HG03280 (cell line): ENCODE measurements around the gene R3HDM4.
"Not testable (repeated sequence)": the region's sequence is repeated elsewhere in the genome, so short reads cannot be mapped to it uniquely, and the experiment has no call there.

ENCODE experiments used
- ATAC-seq: cut with Tn5 transposase; IDR thresholded peaks from one replicate; pipeline ENCODE4 v1.9.1; 2021; ENCODE audit warnings: mild to moderate bottlenecking, moderate library complexity; ENCODE audit not compliant: unreplicated experiment

R3HDM4 gene

GRCh38 chr19:913080-913748 is at the start of gene R3HDM4:
Gene R3HDM4 (minus strand): TSS chr19:913219. CDS start chr19:913157, 62 bp downstream.
- peak; percentile 60 for ATAC-seq

- no peak for ATAC-seq
These were observed 49.0 kb upstream of the R3HDM4 start for GRCh38 chr19:961866-962620.

- ATAC-seq: no peak
These were observed 47.6 kb upstream of the R3HDM4 start for GRCh38 chr19:960601-960938.

DNA sequence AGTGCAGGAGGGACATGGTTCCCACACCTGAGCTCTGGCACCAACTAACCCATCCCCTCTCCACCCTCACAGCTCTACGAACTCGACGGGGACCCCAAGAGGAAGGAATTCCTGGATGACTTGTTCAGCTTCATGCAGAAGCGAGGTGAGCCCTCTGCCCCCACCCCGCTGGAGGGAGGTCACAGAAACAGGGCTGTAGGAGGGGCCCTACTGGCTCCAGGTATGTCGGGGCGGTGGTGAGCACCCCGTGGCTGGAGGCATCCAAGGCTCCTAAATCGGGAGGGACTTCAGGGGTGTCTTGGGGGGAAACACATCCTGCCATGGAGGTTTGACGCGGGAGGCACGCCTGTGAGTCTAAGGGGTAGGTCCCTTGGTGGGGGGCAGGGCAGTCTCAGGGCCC is 47.0 kb upstream of the R3HDM4 start:
- ATAC-seq: no peak

- no peak for ATAC-seq
These were observed 46.2 kb upstream of the R3HDM4 start for GRCh38 chr19:958967-959855.

GRCh38 chr19:957578-957977 is 44.6 kb upstream of the R3HDM4 start:
- not testable (repeated sequence) for ATAC-seq

GRCh38 chr19:956766-957440 is 43.9 kb upstream of the R3HDM4 start:
- ATAC-seq: no peak

GRCh38 chr19:955803-956765 is 43.1 kb upstream of the R3HDM4 start:
- ATAC-seq: no peak

DNA sequence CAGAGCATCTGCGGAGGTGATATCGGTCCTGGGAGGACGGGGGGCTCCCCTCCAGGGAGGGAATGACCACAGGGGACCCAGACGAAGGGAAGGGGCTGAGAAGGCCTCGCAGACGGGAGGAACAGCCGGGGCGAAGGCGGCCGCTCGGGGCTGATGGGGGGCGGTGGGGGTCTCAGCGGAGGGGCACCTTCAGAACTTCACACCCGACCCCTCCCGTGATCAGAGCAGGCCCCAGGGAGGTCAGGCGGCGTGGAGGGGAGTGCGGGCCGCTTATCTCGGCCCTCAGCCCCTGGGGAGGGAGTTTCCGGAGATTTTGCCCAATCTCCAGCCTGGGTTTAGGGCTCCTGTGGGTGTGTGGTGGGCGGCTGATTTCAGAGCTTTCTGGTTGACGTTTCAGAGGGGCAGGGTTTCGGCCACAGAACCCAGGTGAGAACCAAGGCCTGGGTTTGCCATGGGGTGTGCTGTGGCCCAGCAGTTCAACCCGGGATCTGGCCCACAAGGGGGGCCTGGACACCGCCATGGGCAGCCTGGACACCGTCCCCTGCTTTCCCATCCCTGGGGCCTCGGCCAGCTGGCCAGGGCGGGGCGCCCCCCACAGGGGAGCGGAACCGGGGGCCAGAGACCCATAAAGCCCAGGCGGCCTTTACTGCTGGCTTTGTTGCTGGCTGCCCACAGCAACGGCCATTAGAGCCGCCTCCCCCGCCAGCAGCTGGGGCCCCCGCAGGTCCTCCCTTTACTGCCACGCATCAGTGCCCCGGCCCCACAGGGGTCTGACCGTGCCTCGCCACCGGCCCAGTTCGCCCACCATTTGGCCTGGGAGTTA is 41.9 kb upstream of the R3HDM4 start:
- no peak for ATAC-seq

- ATAC-seq: no peak
These were observed 41.3 kb upstream of the R3HDM4 start for GRCh38 chr19:954272-954671.

GRCh38 chr19:953445-954271 is 40.6 kb upstream of the R3HDM4 start:
- ATAC-seq: no peak

DNA sequence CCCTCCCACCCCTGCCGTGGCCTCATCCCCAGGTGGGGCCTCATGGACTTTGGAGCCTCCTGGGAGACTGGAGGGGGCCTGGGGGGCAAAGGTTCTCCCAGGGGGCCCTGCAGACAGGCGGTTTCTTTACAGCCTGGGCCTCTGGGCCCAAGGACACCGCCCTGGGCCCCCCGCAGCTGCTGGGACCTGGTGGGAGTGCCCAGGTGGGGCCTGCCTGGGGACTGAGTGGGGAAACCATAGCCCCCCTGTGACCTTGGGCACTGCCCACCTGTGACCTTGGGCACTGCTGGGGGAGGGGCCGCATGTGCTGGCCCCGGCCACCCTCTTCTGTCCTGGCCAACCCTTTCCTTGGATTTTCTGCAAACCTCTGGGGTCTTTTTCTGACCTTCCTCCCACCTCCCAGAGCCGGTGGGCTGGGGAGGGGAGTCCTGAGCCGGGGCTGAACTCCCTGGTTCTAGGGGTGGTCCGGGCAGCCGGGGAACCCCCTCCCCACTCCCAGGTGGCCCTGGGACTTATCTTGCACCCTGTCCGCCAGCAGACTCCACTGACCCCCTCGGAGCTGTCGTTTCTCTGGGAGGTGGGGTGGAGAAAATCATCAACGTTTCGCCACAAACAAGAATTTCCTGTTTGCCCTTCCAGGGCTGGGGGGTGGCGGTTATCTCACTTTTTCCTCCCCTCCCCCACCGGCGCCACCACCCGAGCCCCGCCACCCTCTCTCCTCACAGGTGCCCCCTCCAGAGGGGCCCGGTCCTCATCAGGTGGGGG is 39.8 kb upstream of the R3HDM4 start:
- ATAC-seq: no peak

GRCh38 chr19:952049-952679 is 39.1 kb upstream of the R3HDM4 start:
- no peak for ATAC-seq

DNA sequence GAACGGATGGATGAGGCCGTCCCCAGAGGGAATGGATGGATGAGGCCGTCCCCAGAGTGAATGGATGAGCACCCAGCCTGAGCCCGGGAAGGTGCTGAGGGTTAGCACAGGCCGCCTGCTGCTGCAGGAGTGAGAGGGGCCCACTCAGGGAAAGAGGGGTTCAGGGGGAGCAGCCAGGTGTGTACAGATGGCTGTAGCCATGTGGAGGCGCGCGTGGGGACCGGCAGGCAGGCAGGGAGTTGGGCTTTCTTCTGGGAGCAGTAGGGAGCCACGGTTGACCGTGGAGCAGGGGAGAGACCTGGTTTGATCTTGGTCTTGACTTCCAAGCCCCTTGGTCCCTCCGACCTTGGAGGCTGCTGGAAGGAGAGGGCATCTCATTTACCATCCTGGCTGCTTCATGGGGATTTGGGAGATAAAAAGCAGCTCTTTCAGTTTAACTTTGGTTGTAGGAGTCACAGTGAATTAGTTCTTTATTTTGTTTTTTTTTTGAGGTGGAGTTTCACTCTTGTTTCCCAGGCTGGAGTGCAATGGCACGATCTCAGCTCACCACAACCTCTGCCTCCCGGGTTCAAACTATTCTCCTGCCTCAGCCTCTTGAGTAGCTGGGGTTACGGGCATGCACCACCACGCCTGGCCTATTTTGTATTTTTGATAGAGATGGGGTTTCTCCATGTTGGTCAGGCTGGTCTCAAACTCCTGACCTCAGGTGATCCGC is 37.5 kb upstream of the R3HDM4 start:
- no peak for ATAC-seq

DNA sequence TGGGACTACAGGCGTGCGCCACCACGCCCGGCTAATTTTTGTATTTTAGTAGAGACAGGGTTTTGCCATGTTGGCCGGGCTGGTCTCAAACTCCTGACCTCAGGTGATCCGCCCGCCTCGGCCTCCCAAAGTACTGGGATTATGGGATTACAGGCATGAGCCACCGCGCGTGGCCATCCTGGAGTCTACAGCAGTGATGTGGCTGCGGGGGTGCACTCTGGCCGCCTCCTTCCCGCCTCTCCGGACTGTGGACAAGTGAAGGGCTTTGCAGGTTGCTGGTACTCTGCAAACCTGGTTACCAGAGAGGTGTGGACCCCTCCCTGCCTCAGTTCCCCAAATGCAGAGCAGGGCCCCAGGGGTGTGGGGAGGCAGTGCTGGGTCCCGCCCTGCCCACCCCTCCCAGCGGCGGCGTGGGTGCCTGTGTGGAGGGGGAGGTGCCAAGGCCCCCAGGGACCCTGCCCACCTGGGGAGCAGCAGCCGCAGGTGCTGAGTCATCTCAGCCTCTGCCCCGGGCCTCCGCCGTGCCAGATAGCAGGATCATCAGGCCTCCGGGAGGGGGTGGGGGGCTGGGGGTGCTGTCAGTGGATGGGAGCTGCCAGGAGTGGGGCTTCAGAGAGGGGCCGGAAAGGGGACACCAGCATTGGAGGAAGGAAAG is 36.0 kb upstream of the R3HDM4 start:
- no peak for ATAC-seq
